Tibial artery (tissue), 4 donors: Measurements from ENCODE around the gene SOX1.

Source experiments
- DNase-seq, 2 donors: peaks; one replicate each; pipeline ENCODE4 v3.0.0-alpha.2; 2019
- H3K27ac ChIP-seq, 2 donors: fragments of 200-600 bp; sonication (generic) in 1 of 2; 1 replicate in 1 of 2; 2 replicates in 1 of 2; pipeline ENCODE4 v1.5.1; 2018 to 2019; ENCODE audit warnings: mild to moderate bottlenecking in 1 of 2
- H3K27me3 ChIP-seq, 2 donors: fragments of 200-600 bp; sonication (generic) in 1 of 2; one replicate each; pipeline versions ENCODE4 v1.5.1 to v1.6.0; 2016 to 2019
- H3K36me3 ChIP-seq, 3 donors: fragments of 200-600 bp; sonication (generic) in 2 of 3; one replicate each; pipeline ENCODE4 v1.5.1; 2016 to 2019; ENCODE audit warnings: mild to moderate bottlenecking in 2 of 3
- H3K4me1 ChIP-seq, 4 donors: fragments of 200-600 bp; sonication (generic) in 2 of 4; 1 replicate in 3 of 4; 2 replicates in 1 of 4; pipeline ENCODE4 v1.5.1; 2016 to 2019
- H3K4me3 ChIP-seq, 2 donors: fragments of 200-600 bp; sonication (generic) in 1 of 2; 1 replicate in 1 of 2; 2 replicates in 1 of 2; pipeline ENCODE4 v1.5.1; 2018 to 2019; ENCODE audit warnings: mild to moderate bottlenecking in 2 of 2
- H3K9me3 ChIP-seq, 3 donors: fragments of 200-600 bp; sonication (generic) in 1 of 3; one replicate each; pipeline ENCODE4 v1.5.1; 2016 to 2019
- intact Hi-C: fragments of 100-400 bp; cut with DNase I; formaldehyde crosslinking; loops from one replicate; pipeline ENCODE4 v1.15.0; 2023; ENCODE audit warnings: low total_unique reads
- TF ChIP-seq, protein P1 (sequence below), 2 experiments: fragments of 200-600 bp in 1 of 2; fragments of 450-650 bp in 1 of 2; IDR thresholded peaks; one replicate each; pipeline ENCODE4 v1.5.1; 2017 to 2019; ENCODE audit warnings: antibody characterized with exemption in 2 of 2, mild to moderate bottlenecking in 1 of 2, moderate library complexity in 1 of 2

SOX1 gene

DNA sequence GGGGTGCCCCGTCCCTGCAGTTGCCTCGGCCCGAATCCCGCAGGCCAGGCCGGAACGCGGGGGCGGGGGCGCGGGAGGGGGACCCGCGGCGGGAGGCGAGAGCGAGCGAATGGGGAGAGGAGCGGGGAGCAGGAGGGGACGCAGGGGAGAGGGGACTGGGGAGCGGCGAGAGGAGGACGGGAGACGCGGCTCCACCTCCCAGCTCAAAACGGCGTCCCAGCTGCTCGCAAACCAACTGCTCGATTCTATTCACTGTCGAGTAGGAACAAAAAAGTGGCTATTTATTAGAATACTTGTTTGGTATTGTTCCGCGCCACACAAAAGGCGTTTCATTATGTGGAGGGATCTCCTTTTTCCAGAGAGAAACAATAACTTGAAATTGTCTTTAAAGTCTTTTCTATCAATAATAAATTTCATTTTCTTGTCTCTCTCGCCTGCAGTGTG lies 10.6 kb upstream of the SOX1 start:
- Histone ChIP-seq H3K9me3 (no peaks in the 10 kb centered on the region), H3K27me3 (peaks cover 0 to 97% of the 10 kb centered on the region in 2 donors), H3K4me3 (no peak overlapping the region), H3K36me3 (no peaks in the 10 kb centered on the region), H3K4me1 (peaks cover 0 to 47% (median 19%) of the 10 kb centered on the region in 4 donors), H3K27ac (no peak overlapping the region)
- no peak for DNase-seq
- intact Hi-C loops: no loop called here
- TF ChIP-seq, protein P1, sequence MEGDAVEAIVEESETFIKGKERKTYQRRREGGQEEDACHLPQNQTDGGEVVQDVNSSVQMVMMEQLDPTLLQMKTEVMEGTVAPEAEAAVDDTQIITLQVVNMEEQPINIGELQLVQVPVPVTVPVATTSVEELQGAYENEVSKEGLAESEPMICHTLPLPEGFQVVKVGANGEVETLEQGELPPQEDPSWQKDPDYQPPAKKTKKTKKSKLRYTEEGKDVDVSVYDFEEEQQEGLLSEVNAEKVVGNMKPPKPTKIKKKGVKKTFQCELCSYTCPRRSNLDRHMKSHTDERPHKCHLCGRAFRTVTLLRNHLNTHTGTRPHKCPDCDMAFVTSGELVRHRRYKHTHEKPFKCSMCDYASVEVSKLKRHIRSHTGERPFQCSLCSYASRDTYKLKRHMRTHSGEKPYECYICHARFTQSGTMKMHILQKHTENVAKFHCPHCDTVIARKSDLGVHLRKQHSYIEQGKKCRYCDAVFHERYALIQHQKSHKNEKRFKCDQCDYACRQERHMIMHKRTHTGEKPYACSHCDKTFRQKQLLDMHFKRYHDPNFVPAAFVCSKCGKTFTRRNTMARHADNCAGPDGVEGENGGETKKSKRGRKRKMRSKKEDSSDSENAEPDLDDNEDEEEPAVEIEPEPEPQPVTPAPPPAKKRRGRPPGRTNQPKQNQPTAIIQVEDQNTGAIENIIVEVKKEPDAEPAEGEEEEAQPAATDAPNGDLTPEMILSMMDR (IDR thresholded peaks at IDR 0.05): no peak

DNA sequence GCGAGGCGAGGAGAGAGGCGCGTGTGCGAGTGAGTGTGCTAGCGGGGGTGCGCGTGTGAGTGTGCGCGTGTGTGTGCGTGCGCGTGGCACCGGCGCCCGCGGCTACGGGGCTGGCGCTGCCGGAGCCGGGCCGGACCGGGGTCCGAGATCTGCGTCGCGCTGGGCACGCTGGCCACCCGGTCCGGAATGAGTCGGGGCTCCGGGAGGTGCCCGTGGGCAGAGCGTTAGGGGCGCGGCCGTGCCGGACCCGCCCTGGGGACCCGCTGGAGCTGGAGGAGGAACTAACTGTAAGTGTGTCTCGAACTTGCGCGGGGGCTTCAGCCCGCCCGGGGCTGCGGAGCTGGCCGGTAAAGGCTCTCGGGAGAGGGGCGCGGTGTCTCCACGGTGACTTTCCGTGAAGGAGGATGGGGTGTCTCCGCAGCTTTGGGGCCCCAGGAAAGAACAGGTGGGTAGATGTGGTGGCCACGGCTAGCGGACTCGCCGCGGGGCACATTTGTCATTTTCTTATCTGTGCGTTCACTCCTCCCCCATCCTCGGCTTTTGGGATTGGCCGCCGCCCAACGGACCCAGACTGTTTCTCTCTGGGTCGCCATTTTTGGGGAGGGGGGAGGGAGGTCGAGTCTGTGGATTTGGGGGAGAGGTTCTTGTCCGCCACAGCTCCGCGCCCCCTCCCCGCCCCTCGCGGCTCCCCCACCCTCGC lies 10.1 kb upstream of the SOX1 start:
- no peak for DNase-seq
- intact Hi-C loops: no loop called here
- H3K4me1 ChIP-seq: peaks cover 0 to 47% (median 19%) of the 10 kb centered on the region in 4 donors
- no peaks in the 10 kb centered on the region for H3K9me3 ChIP-seq
- peaks cover 0 to 97% of the 10 kb centered on the region in 2 donors for H3K27me3 ChIP-seq
- TF ChIP-seq, protein P1 (IDR thresholded peaks at IDR 0.05): no peak
- H3K27ac ChIP-seq: no peak overlapping the region
- no peaks in the 10 kb centered on the region for H3K36me3 ChIP-seq
- no peak overlapping the region for H3K4me3 ChIP-seq

DNA sequence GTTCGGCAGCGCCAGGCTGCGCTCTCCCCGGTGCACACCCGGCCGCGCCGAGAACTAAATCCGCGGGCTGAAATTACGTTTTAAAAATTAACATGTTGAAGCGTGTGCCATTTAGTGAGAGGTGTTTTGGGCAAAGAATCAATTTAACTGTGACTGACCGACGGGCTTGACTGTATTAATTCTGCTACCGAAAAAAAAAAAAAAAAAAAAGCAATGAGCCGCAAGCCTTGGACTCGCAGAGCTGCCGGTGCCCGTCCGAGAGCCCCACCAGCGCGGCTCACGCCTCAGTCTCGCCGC lies 9.6 kb upstream of the SOX1 start:
- Histone ChIP-seq H3K27me3 (peaks cover 0 to 97% of the 10 kb centered on the region in 2 donors), H3K4me1 (peaks cover 0 to 47% (median 19%) of the 10 kb centered on the region in 4 donors), H3K4me3 (no peak overlapping the region), H3K27ac (no peak overlapping the region), H3K9me3 (no peaks in the 10 kb centered on the region), H3K36me3 (no peaks in the 10 kb centered on the region)
- TF ChIP-seq, protein P1 (IDR thresholded peaks at IDR 0.05): no peak
- DNase-seq: no peak
- intact Hi-C loops: no loop called here

DNA sequence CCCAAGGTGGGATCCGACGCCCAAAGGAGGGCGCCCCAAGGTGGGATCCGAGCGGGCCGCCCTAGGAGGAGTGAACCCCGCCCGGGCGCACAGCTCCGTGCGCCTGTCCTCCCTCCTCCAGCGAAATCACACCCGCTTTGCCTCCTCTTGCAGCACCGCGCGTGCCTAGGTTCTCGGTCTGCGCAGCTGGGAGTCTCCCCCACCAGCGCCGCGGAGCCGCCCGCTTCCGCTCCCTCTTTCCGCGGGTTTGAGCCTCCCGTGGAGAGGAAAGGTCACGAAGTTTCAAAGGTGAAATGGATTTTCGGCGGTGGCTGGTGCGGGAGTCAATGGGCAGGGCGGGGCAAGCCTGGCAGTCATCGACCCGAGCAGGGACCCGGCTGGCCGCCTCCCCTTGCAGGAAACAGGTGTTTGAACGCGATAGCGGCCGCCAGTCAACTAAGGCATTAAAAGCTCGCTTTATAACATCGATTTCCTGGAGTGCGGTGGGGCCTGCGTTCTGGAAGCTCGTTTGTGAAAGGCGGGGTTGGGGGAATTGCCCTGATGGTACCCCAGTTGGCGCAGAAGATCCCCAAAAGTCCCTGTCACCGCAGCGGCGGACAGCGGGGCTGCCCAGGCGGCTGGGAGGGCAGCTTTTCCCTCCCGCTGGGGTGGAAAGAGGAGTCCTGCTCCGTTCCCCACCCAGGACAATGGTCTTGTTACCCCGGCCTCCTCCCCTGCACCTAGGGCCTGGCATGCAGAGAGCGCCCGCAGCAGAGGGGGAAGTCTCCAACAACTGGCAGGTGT lies 9.0 kb upstream of the SOX1 start:
- Histone ChIP-seq H3K4me1 (peaks cover 0 to 51% (median 22%) of the 10 kb centered on the region in 4 donors), H3K27me3 (peaks cover 0 to 99% of the 10 kb centered on the region in 2 donors), H3K9me3 (no peaks in the 10 kb centered on the region), H3K4me3 (no peak overlapping the region), H3K36me3 (no peaks in the 10 kb centered on the region), H3K27ac (no peak overlapping the region)
- DNase-seq: no peak
- TF ChIP-seq, protein P1 (IDR thresholded peaks at IDR 0.05): no peak
- intact Hi-C loops: no loop called here

DNA sequence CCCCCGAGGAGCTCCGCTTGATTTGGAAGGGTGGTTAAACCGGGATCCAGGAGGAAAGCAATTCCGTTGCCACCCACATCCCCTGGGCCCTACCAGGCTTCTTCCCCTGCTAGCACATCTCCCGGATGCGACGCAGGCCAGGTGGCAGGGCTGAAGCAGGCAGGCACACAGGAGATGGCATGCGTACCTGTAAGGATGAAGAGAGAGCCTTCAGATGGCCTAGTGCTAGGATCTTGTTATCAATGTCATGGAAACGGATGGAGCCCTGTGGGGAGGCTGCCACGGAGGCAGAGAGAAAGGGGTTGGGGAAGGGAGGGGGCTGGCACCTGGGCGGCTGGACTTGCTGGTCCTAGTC lies 8.5 kb upstream of the SOX1 start:
- peaks cover 0 to 99% of the 10 kb centered on the region in 2 donors for H3K27me3 ChIP-seq
- no peaks in the 10 kb centered on the region for H3K9me3 ChIP-seq
- H3K27ac ChIP-seq: no peak overlapping the region
- H3K4me1 ChIP-seq: peaks cover 0 to 50% (median 23%) of the 10 kb centered on the region in 4 donors
- no peak overlapping the region for H3K4me3 ChIP-seq
- no peak for DNase-seq
- TF ChIP-seq, protein P1 (IDR thresholded peaks at IDR 0.05): no peak
- H3K36me3 ChIP-seq: no peaks in the 10 kb centered on the region
- intact Hi-C loops: no loop called here
